DMS 273 (cell line): ENCODE data around the gene CTNNBIP1.
A peak's percentile ranks its signal among the peaks of the same experiment; 100 is the strongest.

Experiments
- DNase-seq: peaks from one replicate; lab custom pipeline; 2025; ENCODE audit not compliant: unreplicated experiment; lab: John Stamatoyannopoulos, UW

The CTNNBIP1 gene

GRCh38 chr1:9858293-9859035 is 51.6 kb downstream of the CTNNBIP1 start:
- DNase-seq, result no peak

DNA sequence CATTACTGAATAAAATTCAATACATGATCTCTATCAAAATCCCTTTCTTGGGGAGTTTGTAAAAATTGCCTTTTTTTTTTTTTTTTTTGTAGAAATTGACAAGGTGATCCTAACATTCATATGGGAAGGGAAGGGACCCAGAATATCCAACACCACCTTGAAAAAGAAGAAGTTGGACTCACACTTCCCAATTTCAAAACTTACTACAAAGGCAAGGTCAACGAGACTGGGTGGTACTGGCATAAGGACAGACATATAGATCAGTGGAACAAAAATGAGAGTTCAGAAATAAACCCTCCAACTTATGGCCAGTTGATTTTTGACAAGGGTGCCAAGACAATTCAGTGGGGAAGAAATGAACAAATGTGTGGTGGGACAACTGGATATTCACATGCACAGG is 54.9 kb downstream of the CTNNBIP1 start:
- DNase-seq, result no peak

GRCh38 chr1:9853249-9853595 is 56.8 kb downstream of the CTNNBIP1 start:
- DNase-seq, result no peak

- DNase-seq, result peak; percentile 96
Observed at GRCh38 chr1:9852410-9853248, 57.4 kb downstream of the CTNNBIP1 start.

DNA sequence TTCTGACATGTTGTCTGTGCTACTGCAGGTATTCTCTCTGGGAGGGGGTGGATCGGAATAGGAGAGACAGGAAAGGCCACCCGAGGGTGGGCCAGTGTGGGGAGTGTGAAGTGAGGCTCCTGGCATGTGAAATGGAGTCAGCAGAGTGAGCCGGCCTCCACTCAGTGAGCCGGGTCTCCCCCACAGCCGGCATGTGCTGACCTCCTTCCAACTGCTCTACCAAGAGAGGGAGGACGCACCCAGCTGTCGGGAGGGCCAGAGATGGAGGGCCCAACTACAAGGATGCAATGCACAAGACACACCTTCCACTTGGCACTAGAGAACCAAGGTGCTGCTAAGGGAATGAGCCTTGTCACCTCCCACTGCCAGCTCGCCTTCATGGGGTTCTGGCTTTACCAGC is 58.1 kb downstream of the CTNNBIP1 start:
- peak; percentile 57 for DNase-seq

GRCh38 chr1:9850442-9851162 is 59.5 kb downstream of the CTNNBIP1 start:
- DNase-seq, result no peak

- peak; percentile 27 for DNase-seq
Observed at GRCh38 chr1:9849691-9850441, 60.2 kb downstream of the CTNNBIP1 start.

- DNase-seq, result no peak
Observed at GRCh38 chr1:9848022-9848421, 62.0 kb downstream of the CTNNBIP1 start.

DNA sequence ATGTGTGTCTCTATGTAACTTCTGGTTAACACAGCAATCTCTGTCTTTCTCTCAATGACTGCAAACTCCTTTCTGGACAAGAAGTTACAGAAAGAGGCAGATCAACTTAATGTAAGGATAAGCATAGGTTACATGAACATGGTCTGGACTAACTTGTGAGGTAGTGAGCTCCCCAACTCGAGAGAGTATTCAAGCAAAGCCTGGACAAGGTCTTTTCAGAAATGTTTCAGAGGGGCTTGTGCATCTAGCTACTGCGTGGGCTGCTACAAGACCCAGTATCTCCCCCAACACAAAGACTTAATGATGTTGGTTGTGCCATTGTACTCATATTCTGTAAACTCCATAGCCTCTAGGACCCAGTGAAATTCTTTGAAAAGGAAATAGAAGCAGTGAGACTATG is 62.8 kb downstream of the CTNNBIP1 start:
- DNase-seq, result no peak

GRCh38 chr1:9846611-9847171 is 63.4 kb downstream of the CTNNBIP1 start:
- DNase-seq, result no peak

- DNase-seq, result peak; percentile 53
Observed at GRCh38 chr1:9845914-9846313, 64.2 kb downstream of the CTNNBIP1 start.

DNA sequence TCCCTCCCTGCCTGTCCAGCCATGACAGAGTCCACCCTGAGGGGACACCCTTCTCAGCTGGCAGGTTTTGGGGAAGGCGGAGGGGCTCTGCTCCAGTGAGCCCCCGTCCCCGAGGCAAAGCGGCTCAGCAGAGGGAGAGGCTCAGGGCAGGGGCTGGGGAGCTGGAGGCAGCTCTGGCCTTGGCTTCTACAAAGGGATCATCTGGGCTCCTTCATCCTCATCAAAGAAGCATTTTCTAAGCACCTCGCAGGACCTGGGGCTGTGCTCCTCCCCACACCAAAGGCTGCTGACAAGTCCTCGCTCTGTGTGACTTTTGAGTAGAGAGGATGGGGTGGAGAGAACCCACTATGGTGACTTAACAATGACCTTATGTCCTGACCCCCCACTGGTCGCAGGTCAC is 65.3 kb downstream of the CTNNBIP1 start:
- no peak for DNase-seq

DNA sequence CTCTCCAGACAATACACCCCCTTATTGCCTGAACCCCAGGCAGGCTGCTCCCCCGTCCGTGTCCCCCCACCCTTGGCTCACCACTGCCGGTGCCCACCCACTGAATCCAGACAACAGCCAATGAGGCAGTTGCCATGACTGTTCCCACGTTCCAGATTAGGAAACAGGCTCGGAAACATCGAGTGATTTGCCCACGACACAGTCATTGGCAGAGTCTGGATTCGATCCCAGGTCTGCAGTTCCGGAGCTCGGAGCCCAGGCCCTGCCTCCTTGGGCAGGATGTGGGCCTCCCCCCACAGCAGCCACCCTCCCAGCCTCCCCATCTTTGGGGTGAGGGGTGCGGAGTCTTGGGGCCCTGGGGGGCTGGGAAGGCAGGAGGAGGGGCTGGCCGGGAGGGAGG is 66.0 kb downstream of the CTNNBIP1 start:
- no peak for DNase-seq

DNA sequence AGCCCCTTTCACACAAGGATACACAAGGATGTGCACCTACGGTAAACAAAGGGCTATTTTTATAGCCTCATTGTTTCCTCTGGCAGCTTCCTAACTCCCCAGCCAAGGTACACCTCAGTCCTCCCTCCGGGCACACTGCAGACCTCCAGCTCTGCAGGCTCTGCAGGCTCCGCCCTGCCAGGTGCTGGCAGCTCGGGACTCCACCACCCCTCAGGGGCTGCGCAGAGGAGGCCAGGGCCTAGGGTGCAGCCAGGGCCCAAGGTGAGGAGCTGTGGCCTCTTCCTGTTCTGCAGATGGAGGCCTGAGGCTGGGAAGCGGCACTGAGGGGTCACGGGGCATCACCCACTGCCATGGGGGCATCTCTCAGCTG is 66.5 kb downstream of the CTNNBIP1 start:
- DNase-seq, result no peak

- peak; percentile 95 for DNase-seq
Observed at GRCh38 chr1:9842781-9843575, 67.1 kb downstream of the CTNNBIP1 start.

DNA sequence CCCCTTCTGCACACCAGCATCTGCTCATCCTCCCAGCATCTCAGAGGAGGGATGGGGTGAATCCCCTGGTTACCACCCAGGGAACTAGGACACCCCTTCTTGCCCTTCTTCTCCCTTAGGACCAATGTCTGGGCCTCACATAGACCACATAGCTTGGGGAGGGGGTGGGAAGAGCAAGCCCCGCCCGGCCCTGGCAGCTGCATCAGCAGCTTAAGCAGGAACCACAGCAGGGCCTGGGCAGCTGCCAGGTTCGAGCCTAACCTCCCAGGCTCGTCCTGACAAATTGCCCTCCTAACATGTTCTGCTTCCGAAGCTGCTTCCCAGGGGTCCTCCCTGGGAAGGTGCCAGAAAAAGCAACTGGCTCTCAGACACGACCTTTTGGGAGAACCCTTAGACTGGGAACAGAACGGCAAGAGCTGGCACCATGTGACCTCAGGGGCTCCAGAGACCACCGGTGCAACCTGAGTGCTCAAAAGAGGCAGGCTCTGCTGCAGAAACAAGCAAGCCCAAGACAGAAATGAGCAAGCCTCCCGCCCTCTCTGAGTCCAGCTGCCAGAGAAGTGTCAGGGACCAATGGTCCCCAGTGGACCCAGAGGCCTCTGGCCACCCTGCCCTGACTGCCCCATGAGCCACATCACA is 67.9 kb downstream of the CTNNBIP1 start:
- peak; percentile 93 for DNase-seq

GRCh38 chr1:9841460-9841859 is 68.6 kb downstream of the CTNNBIP1 start:
- peak; percentile 41 for DNase-seq

DNA sequence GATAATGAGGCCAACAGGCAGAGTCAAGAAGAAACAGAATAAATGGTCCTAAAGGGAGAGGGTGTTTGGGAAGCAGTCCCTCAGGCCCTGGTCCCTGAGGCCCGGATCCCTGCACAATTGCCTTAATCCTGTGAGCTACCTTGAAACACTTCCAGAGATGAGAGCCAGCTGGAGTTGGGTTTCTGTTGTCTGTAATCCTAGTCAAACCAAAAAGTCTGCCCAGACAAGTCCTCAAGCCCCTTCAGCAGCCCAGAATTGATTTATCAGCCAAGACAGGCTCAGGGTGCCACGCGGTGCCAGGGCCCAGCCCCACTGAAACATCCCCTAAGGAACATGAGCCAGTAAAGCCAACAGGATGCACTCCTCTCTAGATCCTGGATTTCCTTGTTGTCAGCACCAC is 69.9 kb downstream of the CTNNBIP1 start:
- peak; percentile 84 for DNase-seq

DNA sequence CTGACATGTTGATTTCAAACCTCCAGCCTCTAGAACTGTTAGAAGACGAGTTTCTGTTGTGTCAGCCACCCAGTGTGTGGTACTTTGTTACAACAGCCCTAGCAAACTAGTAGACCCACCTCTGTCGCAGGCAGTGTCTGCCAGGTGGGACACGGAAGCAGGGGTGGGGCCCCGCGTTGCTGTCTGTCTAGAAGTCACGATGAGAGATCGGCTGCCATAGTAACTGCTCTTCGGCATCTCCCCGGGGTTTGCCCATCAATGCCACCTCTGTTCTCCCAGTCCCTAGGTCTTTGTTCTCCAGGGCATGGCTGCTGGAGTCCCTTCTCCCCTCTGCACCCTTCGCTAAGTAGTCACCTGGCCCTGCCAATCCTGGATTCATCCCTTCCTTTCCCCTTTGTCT is 71.1 kb downstream of the CTNNBIP1 start:
- DNase-seq, result no peak

DNA sequence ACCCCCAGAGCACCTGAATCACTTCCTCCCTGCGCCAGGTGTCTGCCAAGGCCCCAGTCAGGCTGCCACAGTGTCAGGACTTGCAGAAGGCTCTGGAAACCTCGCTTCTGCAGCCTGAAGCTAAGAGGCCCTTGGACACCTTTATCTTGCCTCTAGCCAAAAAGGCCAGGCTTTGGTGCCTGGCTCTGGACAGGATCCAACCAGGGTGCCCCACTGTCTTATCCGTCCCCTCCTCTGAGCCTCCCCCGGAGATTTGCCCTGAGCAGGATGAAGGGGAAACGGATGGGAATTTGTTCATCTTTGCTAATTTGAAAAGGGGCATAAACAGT is 73.5 kb downstream of the CTNNBIP1 start:
- no peak for DNase-seq
